ENCODE results near the gene ABO.
"Not testable (repeated sequence)": the region's sequence is repeated elsewhere in the genome, so short reads cannot be mapped to it uniquely, and the experiment has no call there.

Gene ABO

GRCh38 chr9:133233681-133234432, 41.1 kb downstream of the ABO start:
- TF ChIP-seq, protein P1, sequence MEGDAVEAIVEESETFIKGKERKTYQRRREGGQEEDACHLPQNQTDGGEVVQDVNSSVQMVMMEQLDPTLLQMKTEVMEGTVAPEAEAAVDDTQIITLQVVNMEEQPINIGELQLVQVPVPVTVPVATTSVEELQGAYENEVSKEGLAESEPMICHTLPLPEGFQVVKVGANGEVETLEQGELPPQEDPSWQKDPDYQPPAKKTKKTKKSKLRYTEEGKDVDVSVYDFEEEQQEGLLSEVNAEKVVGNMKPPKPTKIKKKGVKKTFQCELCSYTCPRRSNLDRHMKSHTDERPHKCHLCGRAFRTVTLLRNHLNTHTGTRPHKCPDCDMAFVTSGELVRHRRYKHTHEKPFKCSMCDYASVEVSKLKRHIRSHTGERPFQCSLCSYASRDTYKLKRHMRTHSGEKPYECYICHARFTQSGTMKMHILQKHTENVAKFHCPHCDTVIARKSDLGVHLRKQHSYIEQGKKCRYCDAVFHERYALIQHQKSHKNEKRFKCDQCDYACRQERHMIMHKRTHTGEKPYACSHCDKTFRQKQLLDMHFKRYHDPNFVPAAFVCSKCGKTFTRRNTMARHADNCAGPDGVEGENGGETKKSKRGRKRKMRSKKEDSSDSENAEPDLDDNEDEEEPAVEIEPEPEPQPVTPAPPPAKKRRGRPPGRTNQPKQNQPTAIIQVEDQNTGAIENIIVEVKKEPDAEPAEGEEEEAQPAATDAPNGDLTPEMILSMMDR (IDR thresholded peaks at IDR 0.05; ENCODE audit: borderline replicate concordance, insufficient read depth, low read depth, low read length) = no peak
- H3K4me3 ChIP-seq (ENCODE audit: low read depth, low read length) = no peak overlapping the region

DNA sequence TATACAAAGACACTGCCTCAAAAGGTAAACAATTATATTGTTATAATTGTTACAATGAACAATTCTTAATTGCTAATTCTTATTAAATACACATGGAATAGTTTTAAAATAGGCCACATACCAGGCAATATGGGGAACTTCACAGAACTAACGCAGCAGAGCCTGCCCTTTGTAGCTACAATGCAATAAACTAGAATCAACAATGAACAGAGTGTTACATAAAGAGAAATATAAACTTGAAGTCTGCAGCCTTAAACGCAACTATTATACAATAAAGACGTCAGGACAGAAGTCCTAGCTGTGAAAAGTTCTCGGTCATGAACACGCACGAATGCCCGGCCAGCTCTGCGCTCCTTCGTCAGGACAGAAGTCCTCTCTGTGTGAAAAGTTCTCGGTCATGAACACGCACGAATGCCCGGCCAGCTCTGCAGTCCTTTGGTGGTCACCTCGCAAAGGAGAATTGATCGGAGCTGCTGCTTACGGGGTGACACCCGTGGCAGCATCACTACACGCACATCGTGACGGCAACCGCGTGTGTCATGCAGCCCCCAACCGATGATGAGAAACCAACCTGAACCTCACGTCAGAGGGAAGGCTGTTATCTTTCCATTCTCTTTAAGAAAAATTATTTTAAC, 43.0 kb downstream of the ABO start:
- H3K4me3 ChIP-seq (ENCODE audit: low read depth, low read length) = not testable (repeated sequence)

GRCh38 chr9:133230514-133230913, 44.5 kb downstream of the ABO start:
- not testable (repeated sequence) for H3K4me3 ChIP-seq (ENCODE audit: low read depth, low read length)

- no peak overlapping the region for H3K4me3 ChIP-seq (ENCODE audit: low read depth, low read length)
- TF ChIP-seq, protein P1 (IDR thresholded peaks at IDR 0.05; ENCODE audit: borderline replicate concordance, insufficient read depth, low read depth, low read length) = no peak
Measured at GRCh38 chr9:133230093-133230492, 44.9 kb downstream of the ABO start.

- H3K4me3 ChIP-seq (ENCODE audit: low read depth, low read length) = not testable (repeated sequence)
Measured at GRCh38 chr9:133228474-133229193, 46.4 kb downstream of the ABO start.

DNA sequence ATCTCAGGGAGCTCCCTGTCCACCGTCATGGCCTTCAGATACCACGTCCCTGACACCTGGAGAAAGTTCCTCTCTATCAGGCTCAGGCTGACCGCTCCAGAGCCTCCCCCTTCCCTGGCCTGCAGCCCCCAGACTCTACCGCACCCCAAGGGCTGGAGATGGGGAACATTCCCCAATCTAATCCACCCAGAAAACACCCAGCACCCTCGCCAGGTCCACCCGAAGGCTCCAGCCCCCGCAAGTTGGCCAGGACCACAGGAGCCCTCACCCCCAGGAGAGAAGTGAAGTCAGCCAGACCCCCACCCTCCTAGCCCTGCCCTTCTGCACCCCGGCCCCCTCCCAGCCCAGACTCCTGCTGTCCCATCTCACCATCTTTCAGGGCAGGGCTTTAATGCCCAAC, 47.0 kb downstream of the ABO start:
- H3K4me3 ChIP-seq (ENCODE audit: low read depth, low read length) = not testable (repeated sequence)

DNA sequence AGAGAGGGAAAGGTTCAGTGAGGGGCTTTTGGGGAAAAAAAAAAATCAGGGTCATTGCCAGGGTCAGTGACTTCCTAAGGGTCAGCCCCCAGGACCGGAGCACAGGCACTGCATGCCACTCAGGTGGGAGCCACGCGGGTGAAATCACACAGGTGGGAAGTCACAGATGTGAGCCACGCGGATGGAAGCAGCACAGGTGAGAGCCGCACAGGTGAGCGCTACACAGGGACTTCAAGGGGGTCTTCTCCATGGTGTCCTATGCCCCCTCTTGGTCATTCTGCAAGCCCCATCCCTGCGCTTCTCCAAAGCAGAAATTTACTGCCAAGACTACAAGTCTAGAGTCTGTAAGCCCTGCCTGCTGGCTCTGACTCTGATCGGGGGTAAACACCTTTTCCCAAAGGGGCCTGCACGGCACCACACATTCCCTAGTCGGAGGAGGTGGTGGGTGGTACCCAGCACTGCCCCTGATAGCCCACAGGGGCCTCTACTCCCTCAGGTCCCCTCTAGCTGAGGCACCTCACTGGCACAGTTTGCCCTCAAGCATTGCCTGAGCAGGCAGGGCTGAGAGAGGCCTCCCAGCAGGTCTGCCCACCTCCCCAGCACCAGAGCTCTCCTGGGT, 47.6 kb downstream of the ABO start:
- TF ChIP-seq, protein P1 (IDR thresholded peaks at IDR 0.05; ENCODE audit: borderline replicate concordance, insufficient read depth, low read depth, low read length) = no peak
- no peak overlapping the region for H3K4me3 ChIP-seq (ENCODE audit: low read depth, low read length)

DNA sequence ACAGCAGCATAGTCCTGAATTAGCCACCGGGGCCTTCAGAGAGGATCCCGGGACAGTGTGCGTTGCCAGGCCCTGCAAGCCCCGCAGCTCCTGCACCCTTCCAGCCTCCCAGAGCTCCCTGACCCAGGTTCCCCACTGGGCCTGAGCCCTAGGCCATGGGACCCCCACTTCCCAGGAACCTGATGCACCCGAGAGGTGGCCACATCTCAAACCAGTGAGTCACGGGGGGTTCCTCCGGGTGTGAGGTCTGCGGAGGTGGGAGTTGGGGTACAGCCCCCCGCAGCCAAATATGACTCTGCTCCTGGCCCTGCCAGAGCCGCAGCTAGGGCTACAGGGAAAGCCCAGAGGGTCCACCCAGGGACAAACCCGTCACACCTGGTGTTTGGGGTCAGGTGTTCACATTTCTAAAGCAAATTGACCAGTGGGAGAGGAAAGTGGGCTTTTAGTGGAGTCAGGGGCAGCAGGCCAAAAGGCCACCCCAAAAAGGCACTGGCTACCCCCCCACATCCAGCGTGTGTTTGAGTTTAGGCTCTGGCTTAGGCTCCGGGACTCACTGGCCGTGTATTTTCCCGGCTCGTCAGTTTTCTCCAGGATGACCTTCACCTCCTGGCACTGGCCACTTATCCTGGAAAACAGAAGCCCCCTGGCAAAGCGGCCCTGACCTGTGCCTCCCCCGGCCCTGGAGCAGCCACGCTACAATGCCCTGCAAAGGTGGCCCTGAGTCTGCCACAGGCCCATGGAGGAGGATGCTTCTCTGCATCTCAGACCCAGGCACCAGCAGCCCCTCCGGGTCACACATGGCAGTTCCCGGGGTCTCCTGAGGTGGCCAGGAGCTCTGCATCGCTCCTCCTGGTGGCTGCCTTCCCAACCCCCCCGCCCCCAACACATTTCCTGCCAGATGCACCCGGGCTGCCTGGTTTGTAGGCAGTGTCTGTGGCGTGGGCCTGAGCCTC, 48.5 kb downstream of the ABO start:
- TF ChIP-seq, protein P1 (IDR thresholded peaks at IDR 0.05; ENCODE audit: borderline replicate concordance, insufficient read depth, low read depth, low read length) = no peak
- no peak overlapping the region for H3K4me3 ChIP-seq (ENCODE audit: low read depth, low read length)
